Gastroesophageal sphincter (tissue), 4 donors: ENCODE data around the gene LINGO3. TPM values are rescaled to one million over a fixed set of nuclear protein-coding genes. Genes with fewer than 3 reads are reported as not detected.

Experiments
- ATAC-seq: fragments of 150-250 bp; one replicate; pipeline ENCODE4 v1.9.1; 2016; ENCODE audit warnings: mild to moderate bottlenecking, moderate library complexity
- H3K27ac ChIP-seq, 4 donors: fragments of 200-600 bp; sonication (generic) in 3 of 4; 1 replicate in 3 of 4; 2 replicates in 1 of 4; pipeline ENCODE4 v1.5.1; 2016 to 2019
- H3K27me3 ChIP-seq: fragments of 200-600 bp; sonication (generic); one replicate; pipeline ENCODE4 v1.5.1; 2019
- H3K36me3 ChIP-seq, 2 donors: fragments of 200-600 bp; sonication (generic); one replicate each; pipeline ENCODE4 v1.5.1; 2019; ENCODE audit warnings: control low read depth in 1 of 2
- H3K4me1 ChIP-seq, 3 donors: fragments of 200-600 bp; sonication (generic); 1 replicate in 2 of 3; 2 replicates in 1 of 3; pipeline ENCODE4 v1.5.1; 2016 to 2019; ENCODE audit warnings: control low read depth in 2 of 3
- H3K4me3 ChIP-seq, 2 donors: fragments of 200-600 bp; sonication (generic); one replicate each; pipeline ENCODE4 v1.5.1; 2019; ENCODE audit warnings: mild to moderate bottlenecking in 1 of 2, moderate library complexity in 1 of 2
- H3K9me3 ChIP-seq, 3 donors: fragments of 200-600 bp; sonication (generic); one replicate each; pipeline ENCODE4 v1.5.1; 2017 to 2019; ENCODE audit warnings: control low read depth in 2 of 3
- CTCF ChIP-seq, 4 experiments: fragments of 200-600 bp in 2 of 4; fragments of 450-650 bp in 2 of 4; sonication (generic) in 1 of 4; IDR thresholded peaks; one replicate each; pipeline ENCODE4 v1.5.1; 2017 to 2019; ENCODE audit warnings: antibody characterized with exemption in 4 of 4, mild to moderate bottlenecking in 2 of 4, moderate library complexity in 2 of 4
- EP300 ChIP-seq: sonication (generic); formaldehyde crosslinking; IDR thresholded peaks from one replicate; pipeline ENCODE4 v1.6.1; 2017; ENCODE audit warnings: antibody characterized with exemption, mild to moderate bottlenecking
- POLR2A ChIP-seq, 2 donors: fragments of 450-650 bp; IDR thresholded peaks; one replicate each; pipeline ENCODE4 v1.6.1; 2017; ENCODE audit warnings: antibody characterized with exemption in 2 of 2, mild to moderate bottlenecking in 2 of 2, moderate library complexity in 1 of 2
- POLR2AphosphoS5 ChIP-seq: sonication (generic); formaldehyde crosslinking; IDR thresholded peaks from one replicate; pipeline ENCODE4 v1.6.1; 2017; ENCODE audit warnings: antibody characterized with exemption
- WGBS, 2 donors: methylation state at CpG; one replicate each; pipeline ENCODE4 v1.1.5; 2018; ENCODE audit warnings: low coverage in 1 of 2; 5-methylcytosine and 5-hydroxymethylcytosine counted together
- total RNA-seq, 4 donors: library from RNA; depleted of rRNA; stranded (reverse); fragments of >200 nt; gene quantifications; one replicate each; pipeline ENCODE4 v1.1.0, GENCODE V29; 2016

LINGO3 gene
- total RNA-seq, 4 donors from 2014 or later: not detected

- no peak for TF ChIP-seq POLR2AphosphoS5
- no peak for TF ChIP-seq CTCF (IDR thresholded peaks at IDR 0.05)
- no peak for TF ChIP-seq EP300
- no peak for TF ChIP-seq POLR2A (IDR thresholded peaks at IDR 0.05)
- peaks cover 0 to 52% of the 10 kb centered on the region in 2 donors for H3K36me3 ChIP-seq
- peaks cover 0 to 44% (median 30%) of the 10 kb centered on the region in 3 donors for H3K4me1 ChIP-seq
- no peaks in the 10 kb centered on the region for H3K9me3 ChIP-seq
- 69 to 73% methylated on average over 3 to 15 of the region's 29 CpGs for WGBS, 2 donors
- H3K27ac ChIP-seq: no peak overlapping the region
- no peak for ATAC-seq
- H3K27me3 ChIP-seq: no peaks in the 10 kb centered on the region
- H3K4me3 ChIP-seq: no peak overlapping the region
Observed at GRCh38 chr19:2325281-2326046, 17.5 kb upstream of the LINGO3 start.

DNA sequence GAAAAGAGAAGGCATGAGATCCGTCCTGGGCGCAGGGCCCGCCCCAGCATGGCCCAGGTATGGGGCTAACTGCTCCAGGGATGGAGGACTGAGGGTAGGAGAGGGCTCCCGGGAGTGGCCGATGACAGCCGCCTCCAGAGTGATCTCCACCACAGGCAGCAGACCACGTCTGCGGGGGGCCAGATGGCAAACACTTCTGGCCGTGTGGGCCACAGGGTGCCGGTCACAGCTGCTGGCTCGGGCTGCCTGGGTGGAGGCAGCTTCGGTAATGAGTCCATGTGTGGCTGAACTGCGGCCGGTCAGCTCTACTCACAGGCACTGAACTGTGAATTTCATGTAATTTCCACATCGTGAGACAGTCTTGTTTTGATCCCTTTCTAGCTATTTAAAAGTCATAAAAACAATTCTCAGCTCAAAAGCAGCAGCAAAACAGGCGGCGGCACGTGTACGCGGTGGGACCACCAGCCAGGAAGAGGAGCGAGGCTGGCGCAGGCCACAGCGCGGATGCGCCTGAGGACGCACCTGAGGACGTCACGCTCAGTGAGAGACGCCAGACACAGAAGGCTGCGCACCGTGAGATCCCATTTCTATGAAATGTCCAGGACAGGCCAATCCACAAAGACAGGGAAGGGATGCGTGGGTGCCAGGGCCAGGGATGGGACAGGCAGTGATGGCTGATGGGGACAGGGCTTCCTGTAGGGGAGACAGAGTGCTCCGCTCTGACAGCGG lies 16.4 kb upstream of the LINGO3 start:
- Histone ChIP-seq H3K4me1 (peaks cover 0 to 33% (median 19%) of the 10 kb centered on the region in 3 donors), H3K36me3 (peaks cover 0 to 52% of the 10 kb centered on the region in 2 donors), H3K4me3 (no peak overlapping the region), H3K27ac (no peak overlapping the region), H3K27me3 (no peaks in the 10 kb centered on the region), H3K9me3 (no peaks in the 10 kb centered on the region)
- WGBS, 2 donors: 40 to 74% methylated on average over 2 to 9 of the region's 34 CpGs
- ATAC-seq: no peak
- no peak for TF ChIP-seq POLR2AphosphoS5
- no peak for TF ChIP-seq POLR2A (IDR thresholded peaks at IDR 0.05)
- TF ChIP-seq EP300: no peak
- no peak for TF ChIP-seq CTCF (IDR thresholded peaks at IDR 0.05)

DNA sequence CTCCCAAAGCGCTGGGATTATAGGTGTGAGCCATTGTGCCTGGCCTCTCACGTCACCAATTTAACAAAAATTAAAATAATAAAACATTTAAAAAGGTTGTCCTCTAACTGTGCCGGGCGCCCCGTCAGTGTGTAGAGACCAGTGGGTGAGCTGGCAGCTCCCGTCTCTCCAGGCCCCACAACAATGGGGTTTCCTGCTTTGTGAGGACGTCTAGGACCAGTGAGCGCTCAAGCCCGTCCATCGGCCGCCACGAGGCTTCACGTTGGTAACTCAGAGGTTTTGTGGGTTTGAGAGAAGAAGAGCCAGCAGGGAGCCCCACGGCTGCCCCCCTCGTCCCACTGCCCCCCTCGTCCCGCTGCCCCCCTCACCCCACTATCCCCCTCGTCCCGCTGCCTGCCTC lies 15.8 kb upstream of the LINGO3 start:
- no peak overlapping the region for H3K27ac ChIP-seq
- peaks cover 0 to 52% of the 10 kb centered on the region in 2 donors for H3K36me3 ChIP-seq

DNA sequence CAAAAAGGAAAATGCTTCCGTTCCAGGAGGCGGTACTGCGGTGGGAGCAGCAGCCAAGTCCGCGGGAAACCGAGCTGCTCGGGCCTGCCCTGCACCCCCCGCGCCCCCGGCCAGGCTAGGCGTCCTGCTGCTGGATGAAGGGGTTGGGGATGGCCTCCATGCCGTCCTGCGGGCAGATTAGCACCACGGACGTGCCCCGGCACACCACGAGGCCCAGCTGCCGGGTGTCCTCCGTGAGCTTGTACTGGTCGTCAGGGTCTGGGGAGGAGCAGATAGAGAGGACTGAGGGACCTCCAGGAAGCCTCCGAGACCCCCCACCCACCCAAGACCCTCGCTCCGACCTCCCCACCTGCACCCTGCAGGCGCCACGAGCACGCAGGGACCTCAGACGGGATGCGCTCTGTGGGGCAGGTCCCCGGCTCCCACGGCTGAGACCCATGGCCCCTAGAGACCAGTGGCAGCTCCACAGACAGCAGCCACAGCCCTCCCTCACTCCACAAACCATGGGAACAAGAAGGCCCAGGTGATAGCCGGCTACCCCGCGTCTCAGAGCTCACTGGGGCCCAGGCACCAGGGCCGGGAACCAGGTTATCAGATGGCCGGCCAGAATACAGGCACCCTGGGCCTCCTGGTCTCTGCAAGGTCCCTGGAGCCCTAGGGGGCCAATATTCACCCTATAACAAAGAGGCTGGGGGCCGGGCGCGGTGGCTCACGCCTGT lies 13.8 kb upstream of the LINGO3 start:
- Histone ChIP-seq H3K4me1 (peaks cover 0 to 21% (median 2%) of the 10 kb centered on the region in 3 donors), H3K27ac (no peak overlapping the region), H3K4me3 (no peak overlapping the region), H3K36me3 (peaks cover 0 to 52% of the 10 kb centered on the region in 2 donors), H3K27me3 (no peaks in the 10 kb centered on the region), H3K9me3 (no peaks in the 10 kb centered on the region)
- TF ChIP-seq CTCF (IDR thresholded peaks at IDR 0.05) (no peak), POLR2A (IDR thresholded peaks at IDR 0.05) (no peak), POLR2AphosphoS5 (no peak), EP300 (no peak)
- ATAC-seq: no peak
- 87% methylated on average over 9 of the region's 39 CpGs; no CpG with 5 or more reads in 1 of the 2 donors for WGBS, 2 donors

More for the DNA sequence above, 15.8 kb upstream of the LINGO3 start:
- Histone ChIP-seq H3K9me3 (no peaks in the 10 kb centered on the region), H3K27me3 (no peaks in the 10 kb centered on the region), H3K4me3 (no peak overlapping the region), H3K4me1 (peaks cover 0 to 27% (median 14%) of the 10 kb centered on the region in 3 donors)
- ATAC-seq: no peak
- WGBS, 2 donors: 96% methylated on average over 12 of the region's 19 CpGs; no CpG with 5 or more reads in 1 of the 2 donors
- TF ChIP-seq EP300: no peak
- TF ChIP-seq POLR2A (IDR thresholded peaks at IDR 0.05): no peak
- TF ChIP-seq CTCF (IDR thresholded peaks at IDR 0.05): no peak
- TF ChIP-seq POLR2AphosphoS5: no peak
